ENCODE measurements around the gene ZNF850. TPM values are rescaled to one million over a fixed set of nuclear protein-coding genes. Genes with fewer than 3 reads are reported as not detected.

Gene ZNF850
- total and polyA plus RNA-seq, 9 of the 15 experiments (the other 6 are each of a cell fraction or from before 2014, with no cell fraction given): 1.2 to 13.0 (median 5.9) TPM

GRCh38 chr19:36771261-36772231, 1.1 kb downstream of the ZNF850 start (continued):
- TF ChIP-seq KLF6 (CRISPR knock-in tag; IDR thresholded peaks at IDR 0.05; ENCODE audit: borderline replicate concordance) (no peak), SLC30A9 (CRISPR knock-in tag; IDR thresholded peaks at IDR 0.05) (no peak), DPF2 (IDR thresholded peaks at IDR 0.05) (no peak), GATAD2A (IDR thresholded peaks at IDR 0.05) (no peak), ZNF263 (CRISPR knock-in tag; IDR thresholded peaks at IDR 0.05; ENCODE audit: borderline replicate concordance) (no peak), KAT7 (CRISPR knock-in tag; IDR thresholded peaks at IDR 0.05; ENCODE audit: borderline replicate concordance) (no peak), BHLHE40 (IDR thresholded peaks at IDR 0.05; ENCODE audit: low read length) (no peak), ZNF609 (CRISPR knock-in tag; IDR thresholded peaks at IDR 0.05; ENCODE audit: borderline replicate concordance) (no peak), GABPB1 (CRISPR knock-in tag; IDR thresholded peaks at IDR 0.05) (peak; percentile 33; the same call in 1 of the 2 replicates), ZNF766 (CRISPR knock-in tag; conservative IDR thresholded peaks at IDR 0.05) (no peak), ELF4 (CRISPR knock-in tag; IDR thresholded peaks at IDR 0.05) (no peak), CEBPG (CRISPR knock-in tag; IDR thresholded peaks at IDR 0.05) (no peak), CEBPG (tag; conservative IDR thresholded peaks at IDR 0.05 in 1 of 2, IDR thresholded peaks at IDR 0.05 in 1 of 2) (no peak), THAP7 (CRISPR knock-in tag; IDR thresholded peaks at IDR 0.05) (no peak), KLF13 (tag; IDR thresholded peaks at IDR 0.05; ENCODE audit: borderline replicate concordance, low read depth) (no peak), ZNF699 (CRISPR knock-in tag; IDR thresholded peaks at IDR 0.05; ENCODE audit: insufficient replicate concordance) (no peak), PHF20 (IDR thresholded peaks at IDR 0.05; ENCODE audit: partially characterized antibody) (no peak), NFYB (IDR thresholded peaks at IDR 0.05; ENCODE audit: extremely low read depth, insufficient read length) (no peak)
- TF ChIP-seq, protein P1, sequence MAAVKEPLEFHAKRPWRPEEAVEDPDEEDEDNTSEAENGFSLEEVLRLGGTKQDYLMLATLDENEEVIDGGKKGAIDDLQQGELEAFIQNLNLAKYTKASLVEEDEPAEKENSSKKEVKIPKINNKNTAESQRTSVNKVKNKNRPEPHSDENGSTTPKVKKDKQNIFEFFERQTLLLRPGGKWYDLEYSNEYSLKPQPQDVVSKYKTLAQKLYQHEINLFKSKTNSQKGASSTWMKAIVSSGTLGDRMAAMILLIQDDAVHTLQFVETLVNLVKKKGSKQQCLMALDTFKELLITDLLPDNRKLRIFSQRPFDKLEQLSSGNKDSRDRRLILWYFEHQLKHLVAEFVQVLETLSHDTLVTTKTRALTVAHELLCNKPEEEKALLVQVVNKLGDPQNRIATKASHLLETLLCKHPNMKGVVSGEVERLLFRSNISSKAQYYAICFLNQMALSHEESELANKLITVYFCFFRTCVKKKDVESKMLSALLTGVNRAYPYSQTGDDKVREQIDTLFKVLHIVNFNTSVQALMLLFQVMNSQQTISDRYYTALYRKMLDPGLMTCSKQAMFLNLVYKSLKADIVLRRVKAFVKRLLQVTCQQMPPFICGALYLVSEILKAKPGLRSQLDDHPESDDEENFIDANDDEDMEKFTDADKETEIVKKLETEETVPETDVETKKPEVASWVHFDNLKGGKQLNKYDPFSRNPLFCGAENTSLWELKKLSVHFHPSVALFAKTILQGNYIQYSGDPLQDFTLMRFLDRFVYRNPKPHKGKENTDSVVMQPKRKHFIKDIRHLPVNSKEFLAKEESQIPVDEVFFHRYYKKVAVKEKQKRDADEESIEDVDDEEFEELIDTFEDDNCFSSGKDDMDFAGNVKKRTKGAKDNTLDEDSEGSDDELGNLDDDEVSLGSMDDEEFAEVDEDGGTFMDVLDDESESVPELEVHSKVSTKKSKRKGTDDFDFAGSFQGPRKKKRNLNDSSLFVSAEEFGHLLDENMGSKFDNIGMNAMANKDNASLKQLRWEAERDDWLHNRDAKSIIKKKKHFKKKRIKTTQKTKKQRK (IDR thresholded peaks at IDR 0.05; ENCODE audit: borderline replicate concordance, low read depth, low read length): no peak

All from K562 (cell line).